GM19238 (cell line): ENCODE measurements around the gene B3GNT3.
A peak's percentile ranks its signal among the peaks of the same experiment; 100 is the strongest.

Source experiments
- DNase-seq: peaks from one replicate; pipeline ENCODE4 v3.0.0; 2011; ENCODE audit warnings: low spot score; ENCODE audit not compliant: insufficient read length

B3GNT3 gene

GRCh38 chr19:17859533-17860330 lies 64.8 kb downstream of the B3GNT3 start, which contains the start of gene RPL18A:
RPL18A (plus strand) TSS chr19:17859910; CDS start chr19:17859957, 47 bp downstream.
- peak; percentile 92 for DNase-seq

DNA sequence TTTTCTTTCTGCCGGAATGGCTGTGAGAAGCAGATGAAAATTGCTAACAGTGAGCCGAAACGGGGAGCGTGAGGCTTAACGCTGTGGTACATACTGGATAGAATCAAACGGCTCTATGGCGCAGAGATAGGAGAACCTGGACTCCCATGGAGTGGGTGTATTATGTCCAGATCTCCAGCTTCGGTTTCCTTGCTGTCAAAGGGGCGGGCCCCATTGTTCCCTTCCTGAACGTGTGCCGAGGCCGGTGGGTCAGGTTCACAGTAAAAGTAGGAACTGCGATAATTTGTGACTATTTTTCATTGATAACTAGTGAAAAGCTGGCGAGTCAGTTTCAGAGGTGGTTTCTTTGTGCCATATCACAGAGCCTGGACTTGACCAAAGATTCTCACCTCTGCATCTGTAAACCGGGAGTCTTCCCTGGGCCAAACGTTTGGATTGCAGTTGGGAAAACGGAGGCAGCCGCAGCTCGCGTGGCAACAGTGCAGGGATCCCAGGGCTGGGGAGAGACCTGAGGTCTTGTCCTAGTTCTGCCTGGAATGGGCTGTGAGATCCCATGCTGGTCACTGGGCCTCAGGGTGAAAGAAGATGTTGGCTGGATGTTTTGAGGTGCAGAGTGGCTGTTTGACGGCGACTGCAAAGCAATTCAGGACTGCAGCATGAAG lies 65.5 kb downstream of the B3GNT3 start:
- DNase-seq, result no peak

- DNase-seq, result no peak
Measured at GRCh38 chr19:17860993-17861360, 66.0 kb downstream of the B3GNT3 start.

- no peak for DNase-seq
Measured at GRCh38 chr19:17861542-17862402, 66.8 kb downstream of the B3GNT3 start.

DNA sequence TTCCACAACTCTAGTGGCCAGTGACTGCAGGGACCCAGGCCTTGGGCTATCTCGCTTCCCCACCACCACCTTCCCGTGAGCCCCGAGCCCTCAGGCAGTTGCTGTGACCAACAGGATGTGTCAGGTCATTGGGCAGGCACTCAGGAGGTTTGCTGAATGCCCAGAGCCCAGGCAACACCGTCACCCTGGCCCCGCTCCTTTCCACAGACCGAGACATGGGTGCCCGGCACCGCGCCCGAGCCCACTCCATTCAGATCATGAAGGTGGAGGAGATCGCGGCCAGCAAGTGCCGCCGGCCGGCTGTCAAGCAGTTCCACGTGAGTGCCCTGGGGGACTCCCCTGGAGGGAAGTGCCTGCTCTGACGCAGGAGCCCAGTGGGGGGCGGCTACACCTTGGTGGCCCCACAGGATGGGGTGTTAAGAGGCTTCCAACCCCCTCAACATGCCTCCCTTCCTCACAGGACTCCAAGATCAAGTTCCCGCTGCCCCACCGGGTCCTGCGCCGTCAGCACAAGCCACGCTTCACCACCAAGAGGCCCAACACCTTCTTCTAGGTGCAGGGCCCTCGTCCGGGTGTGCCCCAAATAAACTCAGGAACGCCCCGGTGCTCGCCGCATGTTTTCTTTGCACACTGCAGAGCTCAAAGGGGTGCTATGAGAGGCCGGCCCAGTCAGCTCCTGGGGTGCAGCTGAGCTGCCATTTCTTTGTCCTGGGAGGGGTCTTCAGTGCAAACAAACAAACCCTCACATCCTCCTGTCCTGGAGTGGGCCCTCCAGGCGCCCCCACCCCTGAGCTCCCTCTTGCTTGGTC lies 68.0 kb downstream of the B3GNT3 start:
- DNase-seq, result no peak
